Activated naive CD8-positive, alpha-beta T cell treated with anti-CD3 and anti-CD28 coated beads, Interleukin-2, amount 50 U/mL, for 24 hours (primary cell): ENCODE data around the gene ACER3.
"Not testable (repeated sequence)": the region's sequence is repeated elsewhere in the genome, so short reads cannot be mapped to it uniquely, and the experiment has no call there.

ENCODE experiments used
- ATAC-seq: fragments of 150-1000 bp; cut with Tn5 transposase; one replicate; pipeline ENCODE4 v1.10.0; 2021
- DNase-seq: peaks from one replicate; pipeline ENCODE4 v3.0.0; 2021
- H3K27ac Mint-ChIP-seq: one replicate; pipeline ENCODE4 v1.8.0; 2021; ENCODE audit warnings: mild to moderate bottlenecking, mixed read lengths
- H3K27me3 Mint-ChIP-seq: one replicate; pipeline ENCODE4 v1.8.0; 2021; ENCODE audit warnings: mixed read lengths
- H3K36me3 Mint-ChIP-seq: one replicate; pipeline ENCODE4 v1.8.0; 2021; ENCODE audit warnings: low read depth, mixed read lengths
- H3K4me1 Mint-ChIP-seq: one replicate; pipeline ENCODE4 v1.8.0; 2021; ENCODE audit warnings: mixed read lengths
- H3K4me3 Mint-ChIP-seq: one replicate; pipeline ENCODE4 v1.8.0; 2021; ENCODE audit warnings: mild to moderate bottlenecking, moderate library complexity, mixed read lengths
- H3K9me3 Mint-ChIP-seq: one replicate; pipeline ENCODE4 v1.8.0; 2021; ENCODE audit warnings: mixed read lengths

ACER3 gene

DNA sequence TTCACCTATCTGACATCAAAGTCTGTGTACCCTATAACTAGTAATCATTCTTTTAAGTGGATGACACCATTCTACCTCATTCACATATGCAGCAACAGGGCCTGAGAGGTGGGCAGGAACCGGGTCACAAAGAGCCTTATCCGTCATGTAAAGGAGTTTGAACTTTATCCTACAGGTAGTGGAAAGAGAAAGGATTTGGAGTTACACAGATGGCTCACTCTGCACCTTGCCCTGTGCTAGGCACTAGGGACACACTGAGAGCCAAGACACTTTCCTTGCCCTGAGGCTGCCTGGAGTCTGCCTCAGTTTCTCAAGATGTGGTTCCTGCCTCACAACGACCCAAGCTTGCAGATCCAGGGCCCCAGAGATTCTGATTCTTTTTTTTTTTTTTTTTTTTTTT, 14.3 kb upstream of the ACER3 start:
- peaks cover 30% of the 10 kb centered on the region for H3K27me3 Mint-ChIP-seq
- ATAC-seq (no peak), DNase-seq (no peak)
- H3K36me3 Mint-ChIP-seq, result no peaks in the 10 kb centered on the region
- H3K4me1 Mint-ChIP-seq, result no peaks in the 10 kb centered on the region
- H3K4me3 Mint-ChIP-seq, result no peak overlapping the region
- no peak overlapping the region for H3K27ac Mint-ChIP-seq
- no peaks in the 10 kb centered on the region for H3K9me3 Mint-ChIP-seq

DNA sequence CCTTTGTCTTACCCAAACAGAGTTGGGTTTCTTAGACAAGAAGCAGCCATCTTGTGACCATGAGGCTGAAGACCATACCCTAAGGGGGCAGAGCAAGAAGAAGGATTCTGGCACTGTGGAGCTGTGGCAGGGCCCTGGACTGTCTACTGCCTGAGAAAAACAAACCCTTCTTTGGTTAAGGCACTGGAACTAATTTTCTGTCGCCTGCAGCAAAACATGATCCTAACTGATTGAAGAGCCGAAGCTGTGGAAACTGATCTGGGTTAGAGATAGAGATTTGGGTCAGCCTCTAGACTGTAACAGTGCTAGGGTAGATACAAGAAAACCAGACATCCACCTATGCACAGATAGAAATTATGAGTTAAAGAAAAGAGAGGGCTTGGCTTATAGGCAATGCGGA, 11.3 kb upstream of the ACER3 start:
- ATAC-seq (no peak), DNase-seq (no peak)
- H3K4me3 Mint-ChIP-seq, result no peak overlapping the region
- H3K9me3 Mint-ChIP-seq, result no peaks in the 10 kb centered on the region
- H3K27ac Mint-ChIP-seq, result no peak overlapping the region
- H3K27me3 Mint-ChIP-seq, result peaks cover 16% of the 10 kb centered on the region
- H3K36me3 Mint-ChIP-seq, result no peaks in the 10 kb centered on the region
- H3K4me1 Mint-ChIP-seq, result no peaks in the 10 kb centered on the region

DNA sequence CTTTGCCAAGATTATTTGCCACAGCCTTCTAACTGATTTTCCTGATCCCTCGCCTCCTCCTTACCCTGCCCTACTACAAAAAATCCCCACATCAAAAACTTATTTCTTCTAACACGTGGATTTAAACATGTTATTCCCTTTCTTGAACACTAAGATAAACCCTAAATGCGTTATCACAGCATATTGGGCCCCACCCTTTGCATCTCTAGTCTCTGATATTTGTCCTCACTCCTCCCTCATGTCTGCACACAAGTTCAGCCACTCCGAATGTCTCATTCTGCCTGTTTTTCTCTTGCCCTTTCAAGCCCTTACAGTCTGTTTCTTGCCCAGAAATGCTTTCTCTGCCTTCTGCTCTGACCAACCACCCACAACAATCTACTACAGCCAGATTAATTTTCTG, 10.6 kb upstream of the ACER3 start:
- Mint-ChIP-seq H3K4me1 (peaks cover 6% of the 10 kb centered on the region), H3K36me3 (no peaks in the 10 kb centered on the region), H3K27me3 (peaks cover 11% of the 10 kb centered on the region), H3K9me3 (no peaks in the 10 kb centered on the region), H3K4me3 (no peak overlapping the region), H3K27ac (no peak overlapping the region)
- DNase-seq (no peak), ATAC-seq (no peak)

DNA sequence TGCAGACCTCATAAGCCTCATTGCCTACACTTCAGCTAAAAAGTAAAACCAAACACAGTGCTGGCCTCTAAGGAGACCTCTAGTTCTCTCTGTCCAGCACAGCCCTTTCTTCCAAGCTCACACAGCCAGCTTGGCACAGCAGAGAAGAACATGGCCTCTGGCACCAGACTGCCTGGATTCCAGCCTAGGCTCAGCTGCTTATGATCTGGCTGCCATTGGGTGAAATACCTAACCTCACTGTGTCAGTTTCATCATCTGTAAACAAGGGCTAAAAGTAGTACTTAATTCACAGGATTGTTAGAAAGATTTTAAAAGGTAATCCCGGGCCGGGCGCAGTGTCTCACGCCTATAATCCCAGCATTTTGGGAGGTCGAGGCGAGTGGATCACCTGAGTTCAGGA, 9.9 kb upstream of the ACER3 start:
- H3K27ac Mint-ChIP-seq, result no peak overlapping the region
- H3K4me1 Mint-ChIP-seq, result peaks cover 6% of the 10 kb centered on the region
- no peaks in the 10 kb centered on the region for H3K9me3 Mint-ChIP-seq
- H3K36me3 Mint-ChIP-seq, result no peaks in the 10 kb centered on the region
- no peak for DNase-seq
- ATAC-seq, result no peak
- H3K27me3 Mint-ChIP-seq, result peaks cover 11% of the 10 kb centered on the region
- no peak overlapping the region for H3K4me3 Mint-ChIP-seq

DNA sequence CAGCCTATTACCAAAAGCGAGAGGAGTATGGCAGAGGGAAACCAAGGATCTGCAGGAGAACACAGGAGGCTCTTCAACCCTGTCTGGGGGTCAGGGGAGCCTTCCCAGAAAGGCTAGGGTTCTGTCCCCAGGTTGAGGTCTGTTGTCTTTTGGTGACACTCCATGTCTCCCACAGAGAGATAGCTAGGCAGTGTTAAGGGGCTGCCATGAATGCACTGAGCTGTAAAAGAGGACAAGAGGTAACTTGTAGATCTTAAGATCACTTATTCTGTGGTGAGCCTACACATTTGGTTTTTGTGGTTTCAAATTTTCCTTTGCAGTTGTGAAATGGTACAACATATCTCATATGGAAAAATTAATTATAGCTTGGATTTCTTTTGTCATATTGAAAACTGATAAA, 6.0 kb upstream of the ACER3 start:
- no peaks in the 10 kb centered on the region for H3K36me3 Mint-ChIP-seq
- H3K4me3 Mint-ChIP-seq, result no peak overlapping the region

DNA sequence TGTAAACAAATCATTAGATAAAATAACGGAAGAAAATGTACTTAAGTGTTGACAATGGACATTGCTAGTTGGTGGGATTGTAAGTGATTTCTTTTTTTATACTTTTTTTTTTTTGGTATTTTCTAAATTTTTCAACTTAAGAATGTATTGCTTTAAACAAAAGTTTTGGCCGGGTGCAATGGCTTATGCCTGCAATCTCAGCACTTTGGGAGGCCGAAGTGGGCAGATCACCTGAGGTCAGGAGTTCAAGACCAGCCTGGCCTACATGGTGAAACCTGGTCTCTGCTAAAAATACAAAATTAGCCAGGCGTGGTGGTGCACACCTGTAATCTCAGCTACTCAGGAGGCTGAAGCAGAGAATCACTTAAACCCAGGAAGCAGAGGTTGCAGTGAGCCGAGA, 5.0 kb upstream of the ACER3 start:
- not testable (repeated sequence) for DNase-seq, H3K27ac Mint-ChIP-seq, H3K4me1 Mint-ChIP-seq, H3K4me3 Mint-ChIP-seq, H3K9me3 Mint-ChIP-seq, H3K27me3 Mint-ChIP-seq, H3K36me3 Mint-ChIP-seq, ATAC-seq

More for the DNA sequence above, 6.0 kb upstream of the ACER3 start:
- Mint-ChIP-seq H3K27me3 (no peaks in the 10 kb centered on the region), H3K4me1 (peaks cover 10% of the 10 kb centered on the region), H3K27ac (no peak overlapping the region), H3K9me3 (no peaks in the 10 kb centered on the region)
- DNase-seq (no peak), ATAC-seq (peak; percentile 54)

DNA sequence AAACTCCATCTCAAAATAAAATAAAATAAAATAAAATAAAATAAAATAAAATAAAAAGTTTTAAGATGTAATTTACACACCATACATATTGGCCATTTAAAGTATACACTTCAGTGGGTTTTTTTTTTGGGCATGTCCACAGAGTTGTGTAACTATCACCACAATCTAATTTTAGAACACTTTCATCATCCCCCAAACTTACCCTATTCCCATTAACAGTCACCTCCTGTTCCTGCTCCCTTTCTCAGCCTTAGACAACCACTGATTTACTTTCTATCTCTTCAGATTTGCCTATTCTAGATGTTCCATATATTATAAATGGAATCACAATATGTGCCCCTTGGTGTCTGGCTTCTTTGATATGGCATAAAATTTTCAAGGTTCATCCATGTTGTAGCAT, 4.6 kb upstream of the ACER3 start:
- H3K27ac Mint-ChIP-seq, result no peak overlapping the region
- H3K4me1 Mint-ChIP-seq, result peaks cover 10% of the 10 kb centered on the region
- DNase-seq, result no peak

DNA sequence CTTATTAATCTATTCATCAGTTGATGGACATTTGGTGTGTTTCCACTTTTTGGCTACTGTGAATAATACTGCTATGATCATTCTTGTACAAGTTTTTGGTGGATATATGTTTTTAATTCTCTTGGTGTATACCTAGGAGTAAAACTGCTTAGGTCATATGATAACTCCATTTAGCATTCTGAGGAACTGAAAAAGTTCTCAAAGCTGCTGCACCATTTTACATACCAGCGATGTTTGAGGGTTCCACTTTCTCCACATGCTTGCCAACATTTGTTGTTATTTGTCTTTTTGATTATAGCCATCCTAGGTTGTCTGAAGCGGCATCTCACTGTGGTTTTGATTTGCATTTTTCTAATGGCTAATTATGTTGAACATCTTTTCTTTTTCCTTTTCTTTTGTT, 4.1 kb upstream of the ACER3 start:
- Mint-ChIP-seq H3K36me3 (no peaks in the 10 kb centered on the region), H3K4me3 (no peak overlapping the region), H3K27ac (no peak overlapping the region), H3K4me1 (peaks cover 13% of the 10 kb centered on the region), H3K27me3 (no peaks in the 10 kb centered on the region), H3K9me3 (no peaks in the 10 kb centered on the region)
- DNase-seq (no peak), ATAC-seq (no peak)

More for the DNA sequence above, 4.6 kb upstream of the ACER3 start:
- no peaks in the 10 kb centered on the region for H3K27me3 Mint-ChIP-seq
- H3K36me3 Mint-ChIP-seq, result no peaks in the 10 kb centered on the region
- ATAC-seq, result no peak
- H3K4me3 Mint-ChIP-seq, result no peak overlapping the region
- no peaks in the 10 kb centered on the region for H3K9me3 Mint-ChIP-seq

DNA sequence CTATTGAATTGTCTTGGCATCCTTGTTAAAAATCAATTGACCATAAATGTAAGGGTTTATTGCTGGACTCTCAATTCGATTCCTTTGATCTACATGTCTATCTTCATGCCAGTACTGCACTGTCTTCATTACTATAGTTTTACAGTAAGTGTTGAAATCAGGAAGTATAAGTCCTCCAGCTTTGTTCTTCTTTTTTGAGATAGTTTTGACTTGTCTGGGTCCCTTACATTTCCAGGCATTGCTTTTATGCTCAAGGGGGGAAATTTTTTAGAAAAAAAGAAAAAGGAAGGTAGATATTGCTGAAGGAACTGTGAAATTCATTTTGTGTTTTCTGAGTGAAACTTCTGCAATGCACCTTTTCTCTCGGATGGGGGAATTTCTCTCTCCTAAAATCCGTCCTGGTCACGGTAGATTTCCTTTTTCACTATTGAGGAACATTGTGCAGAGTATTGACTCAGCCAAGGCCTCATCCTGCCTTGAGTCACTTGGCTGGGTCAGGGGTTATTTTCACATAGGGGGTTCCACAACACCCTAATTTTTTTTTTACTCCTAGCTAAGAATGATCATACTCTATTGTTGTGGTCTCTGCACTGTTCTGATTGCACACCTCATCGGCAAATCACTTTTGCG, 2.8 kb upstream of the ACER3 start:
- no peaks in the 10 kb centered on the region for H3K27me3 Mint-ChIP-seq
- H3K36me3 Mint-ChIP-seq, result no peaks in the 10 kb centered on the region
- ATAC-seq, result no peak
- H3K27ac Mint-ChIP-seq, result no peak overlapping the region
- H3K4me1 Mint-ChIP-seq, result peaks cover 18% of the 10 kb centered on the region
- DNase-seq, result no peak
- H3K4me3 Mint-ChIP-seq, result no peak overlapping the region
- H3K9me3 Mint-ChIP-seq, result no peaks in the 10 kb centered on the region

DNA sequence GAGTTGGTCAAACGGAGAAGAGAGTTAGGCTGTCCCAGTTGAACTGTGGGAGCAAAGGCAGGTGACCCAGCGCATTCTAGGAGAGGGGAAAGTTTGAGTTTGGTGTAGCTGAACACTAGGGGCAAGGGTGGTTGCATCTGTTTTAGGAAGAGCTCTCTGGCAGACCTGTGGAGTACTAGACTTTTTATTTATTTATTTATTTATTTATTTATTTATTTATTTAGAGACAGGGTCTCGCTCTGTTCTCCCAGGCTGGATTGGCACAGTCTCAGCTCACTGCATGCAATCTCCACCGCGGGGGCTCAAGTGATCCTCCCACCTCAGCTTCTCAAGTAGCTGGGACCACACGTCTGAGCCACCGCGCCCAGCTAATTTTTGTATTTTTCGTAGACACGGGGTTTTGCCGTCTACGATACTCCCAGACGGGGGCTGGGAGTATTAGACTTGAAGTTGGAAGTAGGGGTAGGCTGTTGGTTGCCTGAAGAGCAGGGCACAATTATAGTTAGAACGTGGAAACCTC, 950 bp upstream of the ACER3 start:
- peak overlapping the region; percentile 72 for H3K4me3 Mint-ChIP-seq
- no peaks in the 10 kb centered on the region for H3K36me3 Mint-ChIP-seq
- H3K9me3 Mint-ChIP-seq, result no peaks in the 10 kb centered on the region
- ATAC-seq (no peak), DNase-seq (no peak)
- no peaks in the 10 kb centered on the region for H3K27me3 Mint-ChIP-seq
- peaks cover 24% of the 10 kb centered on the region for H3K4me1 Mint-ChIP-seq
- H3K27ac Mint-ChIP-seq, result no peak overlapping the region

DNA sequence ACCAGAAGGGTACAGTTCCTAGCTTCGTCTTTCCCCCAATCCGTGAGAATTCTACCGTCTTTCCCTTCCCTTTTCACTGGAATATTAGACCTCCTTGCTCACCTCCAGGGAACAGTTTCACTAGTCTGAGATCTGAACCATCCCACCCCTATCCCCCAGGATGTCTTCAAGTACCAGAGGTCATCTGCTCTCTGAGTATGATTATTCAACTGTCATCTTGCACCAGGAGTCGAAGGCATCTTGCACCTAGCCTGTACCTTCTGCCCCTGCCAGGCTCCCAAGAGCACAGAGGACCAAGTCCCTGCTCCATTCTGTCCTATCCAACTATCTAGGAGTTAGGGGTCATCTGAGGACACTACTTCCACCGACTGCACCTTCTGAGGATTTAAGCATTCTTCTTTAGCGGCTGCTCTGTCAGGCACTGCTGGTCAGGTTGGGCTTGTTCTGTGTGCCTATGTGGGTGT, 804 bp downstream of the ACER3 start:
- Mint-ChIP-seq H3K36me3 (peaks cover 8% of the 10 kb centered on the region), H3K27me3 (no peaks in the 10 kb centered on the region), H3K27ac (peak overlapping the region; percentile 85), H3K4me3 (peak overlapping the region; percentile 90), H3K4me1 (peaks cover 18% of the 10 kb centered on the region), H3K9me3 (no peaks in the 10 kb centered on the region)
- DNase-seq (no peak), ATAC-seq (no peak)

DNA sequence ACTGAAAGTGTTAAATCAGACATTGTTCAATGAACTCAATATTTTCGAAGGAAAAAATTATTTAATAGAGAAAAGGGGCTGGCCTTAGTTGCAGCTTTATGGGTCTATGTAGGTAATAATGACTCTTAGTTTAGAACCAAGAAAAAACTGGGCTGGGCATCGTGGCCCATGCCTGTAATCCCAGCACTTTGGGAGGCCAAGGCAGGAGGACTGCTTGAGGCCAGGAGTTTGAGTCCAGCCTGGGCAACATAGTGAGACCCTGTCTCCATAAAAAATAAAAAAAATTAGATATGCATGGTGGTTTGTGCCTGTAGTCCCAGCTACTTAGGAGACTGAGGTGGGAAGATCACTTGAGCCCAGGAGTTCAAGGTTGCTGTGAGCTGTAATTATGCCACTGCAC, 2.1 kb downstream of the ACER3 start:
- not testable (repeated sequence) for DNase-seq, H3K27me3 Mint-ChIP-seq, ATAC-seq, H3K9me3 Mint-ChIP-seq, H3K4me3 Mint-ChIP-seq, H3K27ac Mint-ChIP-seq, H3K36me3 Mint-ChIP-seq
- peaks cover 18% of the 10 kb centered on the region for H3K4me1 Mint-ChIP-seq

DNA sequence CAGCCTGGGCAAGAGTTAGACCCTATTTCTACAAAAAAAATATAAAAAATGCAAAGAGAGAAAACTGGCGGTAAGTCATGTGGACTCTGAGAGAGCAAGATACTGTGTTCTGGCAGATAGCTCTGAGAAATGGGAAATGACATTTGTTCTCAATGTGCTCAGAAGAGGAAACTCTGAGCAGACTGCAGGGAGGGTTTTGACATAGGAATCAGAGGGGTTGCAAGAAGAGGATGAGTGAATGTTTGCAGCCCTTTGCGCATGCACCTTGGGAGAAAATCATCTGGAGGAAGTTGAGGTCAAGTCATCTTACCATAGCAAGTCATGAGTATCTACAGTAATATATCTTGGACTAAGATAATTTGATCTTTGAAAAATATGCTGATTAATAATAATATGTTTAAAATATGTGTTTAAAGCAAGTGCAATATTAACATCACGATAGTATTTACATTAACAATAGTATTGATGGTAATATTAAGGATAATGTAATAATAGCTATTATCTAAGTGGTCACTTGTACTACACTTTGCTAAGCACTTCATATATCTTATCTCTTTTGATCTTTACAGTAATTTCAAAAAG, 2.6 kb downstream of the ACER3 start:
- Mint-ChIP-seq H3K27me3 (no peaks in the 10 kb centered on the region), H3K9me3 (no peaks in the 10 kb centered on the region), H3K27ac (no peak overlapping the region), H3K4me1 (peaks cover 21% of the 10 kb centered on the region), H3K36me3 (peaks cover 8% of the 10 kb centered on the region), H3K4me3 (no peak overlapping the region)
- no peak for ATAC-seq
- no peak for DNase-seq

DNA sequence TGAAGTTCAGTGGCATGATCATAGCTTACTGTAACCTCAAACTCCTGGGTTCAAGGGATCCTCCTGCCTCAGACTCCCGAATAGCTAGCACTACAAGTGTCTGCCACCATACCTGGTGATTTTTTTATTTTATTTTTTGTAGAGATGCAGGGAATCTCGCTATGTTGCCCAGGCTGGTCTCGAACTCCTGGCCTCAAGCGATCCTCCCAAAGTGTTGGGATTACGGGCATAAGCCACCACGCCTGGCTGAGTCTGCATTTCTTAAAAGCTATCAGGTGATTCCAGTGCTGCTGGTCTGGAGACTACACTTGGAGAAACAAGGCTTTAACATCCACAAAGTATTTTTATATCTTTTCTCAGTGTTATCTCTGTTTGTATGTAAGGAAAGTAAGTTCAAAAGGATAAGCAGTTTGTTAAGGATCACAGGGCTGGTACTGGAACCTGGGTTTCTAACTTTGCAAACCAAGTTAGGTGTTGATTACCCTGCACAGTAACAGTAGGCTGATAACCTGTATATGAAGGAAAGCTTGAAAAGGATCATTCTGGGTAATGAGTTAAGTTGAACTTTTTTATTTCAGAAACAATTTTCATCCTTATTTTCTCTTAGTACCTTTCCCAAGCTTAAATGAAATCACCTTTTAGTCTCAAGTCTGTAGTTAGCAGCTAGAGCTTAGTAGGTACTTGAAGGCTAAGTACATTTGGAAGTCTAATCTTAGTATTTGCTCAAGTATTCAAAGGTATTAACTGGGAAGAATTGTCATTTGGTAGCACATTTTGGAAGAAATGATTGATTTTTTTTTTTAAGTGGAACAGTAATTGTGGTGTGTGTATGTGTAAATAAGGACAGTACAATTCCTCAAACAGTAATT, 12.5 kb downstream of the ACER3 start:
- ATAC-seq (no peak), DNase-seq (no peak)
- H3K27me3 Mint-ChIP-seq, result no peaks in the 10 kb centered on the region
- peaks cover 4% of the 10 kb centered on the region for H3K4me1 Mint-ChIP-seq
- peaks cover 14% of the 10 kb centered on the region for H3K36me3 Mint-ChIP-seq
- no peak overlapping the region for H3K27ac Mint-ChIP-seq
- no peaks in the 10 kb centered on the region for H3K9me3 Mint-ChIP-seq
- no peak overlapping the region for H3K4me3 Mint-ChIP-seq

DNA sequence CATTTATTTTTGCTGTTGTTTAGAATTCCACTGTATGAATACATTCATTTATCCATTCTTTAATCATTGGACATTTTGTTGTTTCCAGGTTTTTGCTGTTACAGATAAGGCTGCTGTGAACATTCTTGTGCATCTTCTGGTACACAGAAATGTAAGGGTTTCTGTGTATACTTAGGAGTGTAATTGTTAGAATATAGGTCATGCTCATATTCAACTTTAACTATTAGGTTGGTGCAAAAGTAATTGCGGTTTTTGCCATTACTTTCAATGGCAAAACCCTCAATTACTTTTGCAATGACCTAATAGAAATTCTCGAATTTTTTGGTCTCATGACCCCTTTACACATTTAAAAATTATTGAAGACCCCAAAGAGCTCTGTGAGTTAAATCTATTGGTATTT, 17.3 kb downstream of the ACER3 start:
- ATAC-seq (no peak), DNase-seq (no peak)
- H3K27me3 Mint-ChIP-seq, result no peaks in the 10 kb centered on the region
- H3K27ac Mint-ChIP-seq, result no peak overlapping the region
- no peak overlapping the region for H3K4me3 Mint-ChIP-seq
- H3K4me1 Mint-ChIP-seq, result peaks cover 4% of the 10 kb centered on the region
- H3K36me3 Mint-ChIP-seq, result peaks cover 8% of the 10 kb centered on the region
- no peaks in the 10 kb centered on the region for H3K9me3 Mint-ChIP-seq
